ENCODE results near the gene C6orf120. TPM values are rescaled to one million over a fixed set of nuclear protein-coding genes. Genes with fewer than 3 reads are reported as not detected.

C6orf120 gene
- polyA plus RNA-seq, 2 of the 4 experiments (the other 2 are of a cell fraction) = 13.1 to 14.8 TPM

- FAIRE-seq (no peak), ATAC-seq (peak in 1 of 2 experiments; percentile 70; a peak in 3 of 6 replicates), DNase-seq (ENCODE audit: low read depth in 1 of 2, low spot score in 1 of 2) (peak in 1 of 2 experiments; percentile 40)
- Histone ChIP-seq H3K4me1 (peaks cover 29% of the 10 kb centered on the region), H3K4me2 (peak overlapping the region; percentile 90), H3K4me3 (peak overlapping the region; percentile 77), H3K27ac (peak overlapping the region; percentile 88 to 99), H3K9me3 (no peaks in the 10 kb centered on the region)
- TF ChIP-seq MAZ (IDR thresholded peaks at IDR 0.05; ENCODE audit: borderline replicate concordance, low read depth, low read length) (no peak), JUNB (IDR thresholded peaks at IDR 0.05) (no peak), FOSL2 (IDR thresholded peaks at IDR 0.05) (no peak), FOSL2 (CRISPR knock-in tag; IDR thresholded peaks at IDR 0.05) (no peak), RNF2 (IDR thresholded peaks at IDR 0.05; ENCODE audit: borderline replicate concordance, low read depth) (no peak), EHF (CRISPR knock-in tag; IDR thresholded peaks at IDR 0.05) (no peak)
- POLR2A ChIA-PET = interaction anchor here (1.8 to 2.8 kb wide), 2 partner anchors 21 to 29 kb away, joined by 5 to 13 read pairs; partner anchors contain the start of genes C6orf120, ERMARD and WDR27
- WGBS (ENCODE audit: missing lambda C conversion rate) = 5% methylated on average over 19 of the region's 22 CpGs
- CTCF ChIA-PET = no interaction called here
Observed at GRCh38 chr6:169722362-169723199, 20.7 kb downstream of the C6orf120 start.

- no peak for TF ChIP-seq ZFP36 (IDR thresholded peaks at IDR 0.05; ENCODE audit: borderline replicate concordance, partially characterized antibody)
- TF ChIP-seq JUN (IDR thresholded peaks at IDR 0.05) = 0 out of 5 replicates have a peak, but pooled peaks of 1 of the 2 experiments have one; percentile 6
- Histone ChIP-seq H3K4me2 (peak overlapping the region; percentile 90), H3K4me3 (peak overlapping the region; percentile 77), H3K9me3 (no peaks in the 10 kb centered on the region), H3K4me1 (peaks cover 29% of the 10 kb centered on the region), H3K27ac (peak overlapping the region; percentile 88 to 99)
- ChIA-PET POLR2A (interaction anchor here (1.8 to 2.8 kb wide), 2 partner anchors 21 to 28 kb away, joined by 5 to 13 read pairs; partner anchors contain the start of genes C6orf120, ERMARD and WDR27), CTCF (no interaction called here)
- WGBS (ENCODE audit: missing lambda C conversion rate) = under 1% methylated on average over 20 of the region's 70 CpGs
- FAIRE-seq = no peak
- DNase-seq (ENCODE audit: low read depth in 1 of 2, low spot score in 1 of 2) = peak; percentile 25 to 66
- ATAC-seq = peak; percentile 48 to 65
Observed at GRCh38 chr6:169723200-169723909, 21.4 kb downstream of the C6orf120 start.

- TF ChIP-seq CHD4 (IDR thresholded peaks at IDR 0.05; ENCODE audit: borderline replicate concordance) = no peak
- no peak for TF ChIP-seq PHF8 (IDR thresholded peaks at IDR 0.05; ENCODE audit: borderline replicate concordance, low read depth)
- TF ChIP-seq MYC (IDR thresholded peaks at IDR 0.05; ENCODE audit: borderline replicate concordance, low read length) = no peak
- TF ChIP-seq RARB (CRISPR knock-in tag; IDR thresholded peaks at IDR 0.05) = no peak
- TF ChIP-seq FOSB (CRISPR knock-in tag; IDR thresholded peaks at IDR 0.05) = no peak
- TF ChIP-seq HEYL (CRISPR knock-in tag; IDR thresholded peaks at IDR 0.05) = no peak
- TF ChIP-seq RNF2 (IDR thresholded peaks at IDR 0.05; ENCODE audit: borderline replicate concordance, low read depth) = no peak
- no peak for TF ChIP-seq HDAC2 (IDR thresholded peaks at IDR 0.05)
- TF ChIP-seq RAD21 (conservative IDR thresholded peaks at IDR 0.05 in 1 of 2, IDR thresholded peaks at IDR 0.05 in 1 of 2) = no peak
- TF ChIP-seq HES2 (IDR thresholded peaks at IDR 0.05) = no peak
- TF ChIP-seq ZNF302 (CRISPR knock-in tag; IDR thresholded peaks at IDR 0.05) = no peak
- TF ChIP-seq ESRRA (IDR thresholded peaks at IDR 0.05; ENCODE audit: borderline replicate concordance, low read length) = no peak
- TF ChIP-seq EHMT2 (IDR thresholded peaks at IDR 0.05; ENCODE audit: low read depth) = no peak
- no peak for TF ChIP-seq BHLHE40 (IDR thresholded peaks at IDR 0.05; ENCODE audit: low read depth, low read length)
- TF ChIP-seq JUNB (IDR thresholded peaks at IDR 0.05) = no peak
- TF ChIP-seq HMGXB4 (CRISPR knock-in tag; IDR thresholded peaks at IDR 0.05; ENCODE audit: borderline replicate concordance) = no peak
- TF ChIP-seq POLR2AphosphoS2 (conservative IDR thresholded peaks at IDR 0.05; ENCODE audit: low read length) = no peak
- TF ChIP-seq MAZ (IDR thresholded peaks at IDR 0.05; ENCODE audit: borderline replicate concordance, low read depth, low read length) = no peak
- TF ChIP-seq FOXS1 (CRISPR knock-in tag; IDR thresholded peaks at IDR 0.05) = no peak
- Histone ChIP-seq H3K27ac (peak overlapping the region; percentile 96 to 99), H3K4me1 (peaks cover 28% of the 10 kb centered on the region), H3K9me3 (no peaks in the 10 kb centered on the region), H3K4me2 (peak overlapping the region; percentile 94; the same call in 2 of the 3 replicates), H3K4me3 (peak overlapping the region; percentile 77)
- no CpG with 5 or more reads among the region's 89 CpGs for WGBS (ENCODE audit: missing lambda C conversion rate)
- ATAC-seq (peak; percentile 8 to 57; a peak in 5 of 6 replicates), FAIRE-seq (no peak), DNase-seq (ENCODE audit: low read depth in 1 of 2, low spot score in 1 of 2) (peak in 1 of 2 experiments; percentile 17)
- CTCF ChIA-PET = no interaction called here
- POLR2A ChIA-PET = interaction anchor here (2.8 kb wide), 1 partner anchor 22 kb away, joined by 13 read pairs; the partner anchor contains the start of genes C6orf120 and WDR27
Observed at GRCh38 chr6:169723991-169724493, 22.1 kb downstream of the C6orf120 start.
